ENCODE data around the gene CRTAC1.

DNA sequence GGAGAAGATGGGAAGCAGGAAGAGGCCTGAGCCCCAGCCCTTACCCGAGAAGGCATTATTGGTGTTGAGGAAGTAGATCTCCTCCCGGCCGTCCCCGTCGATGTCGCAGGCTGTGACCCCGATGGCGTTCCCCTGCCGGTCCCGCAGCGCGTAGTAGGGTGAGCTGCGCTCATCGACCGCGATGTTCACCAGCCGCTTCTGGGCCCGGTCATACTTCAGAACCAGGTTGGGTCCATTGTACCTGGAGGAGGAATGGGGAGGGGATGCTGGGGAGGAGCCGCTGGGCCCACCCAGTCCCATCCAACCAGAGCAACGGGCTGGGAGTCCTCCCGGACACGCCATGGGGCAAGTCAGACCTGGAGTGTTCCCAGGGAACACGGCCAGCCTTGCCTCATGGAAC, 94.3 kb downstream of the CRTAC1 start:
- no peak for TF ChIP-seq EZH2 (IDR thresholded peaks at IDR 0.05; ENCODE audit: insufficient read depth, low read length)
- TF ChIP-seq, protein P1, sequence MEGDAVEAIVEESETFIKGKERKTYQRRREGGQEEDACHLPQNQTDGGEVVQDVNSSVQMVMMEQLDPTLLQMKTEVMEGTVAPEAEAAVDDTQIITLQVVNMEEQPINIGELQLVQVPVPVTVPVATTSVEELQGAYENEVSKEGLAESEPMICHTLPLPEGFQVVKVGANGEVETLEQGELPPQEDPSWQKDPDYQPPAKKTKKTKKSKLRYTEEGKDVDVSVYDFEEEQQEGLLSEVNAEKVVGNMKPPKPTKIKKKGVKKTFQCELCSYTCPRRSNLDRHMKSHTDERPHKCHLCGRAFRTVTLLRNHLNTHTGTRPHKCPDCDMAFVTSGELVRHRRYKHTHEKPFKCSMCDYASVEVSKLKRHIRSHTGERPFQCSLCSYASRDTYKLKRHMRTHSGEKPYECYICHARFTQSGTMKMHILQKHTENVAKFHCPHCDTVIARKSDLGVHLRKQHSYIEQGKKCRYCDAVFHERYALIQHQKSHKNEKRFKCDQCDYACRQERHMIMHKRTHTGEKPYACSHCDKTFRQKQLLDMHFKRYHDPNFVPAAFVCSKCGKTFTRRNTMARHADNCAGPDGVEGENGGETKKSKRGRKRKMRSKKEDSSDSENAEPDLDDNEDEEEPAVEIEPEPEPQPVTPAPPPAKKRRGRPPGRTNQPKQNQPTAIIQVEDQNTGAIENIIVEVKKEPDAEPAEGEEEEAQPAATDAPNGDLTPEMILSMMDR (IDR thresholded peaks at IDR 0.05; ENCODE audit: insufficient read depth, low read depth, low read length): no peak

Data from astrocyte (in vitro differentiated cells and primary cell).